GM12864 (cell line): Measurements from ENCODE around the gene SLC25A2.

Experiments used
- DNase-seq: peaks from one replicate; pipeline ENCODE4 v3.0.0-alpha.2; 2011; ENCODE audit warnings: low read depth
- H3K4me3 ChIP-seq: 2 replicates; pipeline ENCODE4 v1.5.1; 2011; ENCODE audit warnings: mild to moderate bottlenecking, low read depth, low read length, control low read depth
- TF ChIP-seq, protein P1 (sequence below): IDR thresholded peaks from 2 replicates; pipeline ENCODE4 v1.5.1; 2011; ENCODE audit warnings: low read depth, mild to moderate bottlenecking, moderate library complexity, low read length, control low read depth, inconsistent platforms; ENCODE audit errors: missing control alignments

The SLC25A2 gene

DNA sequence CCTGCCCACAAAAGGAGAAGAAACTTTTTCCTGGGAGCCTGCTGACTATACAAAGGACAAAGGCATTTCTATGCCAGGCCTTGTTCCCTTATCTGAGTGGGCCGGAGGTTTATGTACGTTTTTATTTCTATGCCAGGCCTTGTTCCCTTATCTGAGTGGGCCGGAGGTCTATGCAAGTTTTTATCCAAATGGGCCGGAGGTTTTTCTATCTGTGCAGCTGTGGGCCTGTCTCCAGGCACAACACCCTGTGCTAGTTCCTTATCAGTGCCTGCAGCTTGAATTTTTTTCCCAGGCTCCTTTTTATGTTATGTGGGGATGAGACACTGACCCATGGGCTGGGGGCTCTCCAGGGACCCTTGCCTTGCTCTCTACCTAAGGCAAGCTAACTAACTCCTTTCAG lies 5.5 kb downstream of the SLC25A2 start:
- TF ChIP-seq, protein P1, sequence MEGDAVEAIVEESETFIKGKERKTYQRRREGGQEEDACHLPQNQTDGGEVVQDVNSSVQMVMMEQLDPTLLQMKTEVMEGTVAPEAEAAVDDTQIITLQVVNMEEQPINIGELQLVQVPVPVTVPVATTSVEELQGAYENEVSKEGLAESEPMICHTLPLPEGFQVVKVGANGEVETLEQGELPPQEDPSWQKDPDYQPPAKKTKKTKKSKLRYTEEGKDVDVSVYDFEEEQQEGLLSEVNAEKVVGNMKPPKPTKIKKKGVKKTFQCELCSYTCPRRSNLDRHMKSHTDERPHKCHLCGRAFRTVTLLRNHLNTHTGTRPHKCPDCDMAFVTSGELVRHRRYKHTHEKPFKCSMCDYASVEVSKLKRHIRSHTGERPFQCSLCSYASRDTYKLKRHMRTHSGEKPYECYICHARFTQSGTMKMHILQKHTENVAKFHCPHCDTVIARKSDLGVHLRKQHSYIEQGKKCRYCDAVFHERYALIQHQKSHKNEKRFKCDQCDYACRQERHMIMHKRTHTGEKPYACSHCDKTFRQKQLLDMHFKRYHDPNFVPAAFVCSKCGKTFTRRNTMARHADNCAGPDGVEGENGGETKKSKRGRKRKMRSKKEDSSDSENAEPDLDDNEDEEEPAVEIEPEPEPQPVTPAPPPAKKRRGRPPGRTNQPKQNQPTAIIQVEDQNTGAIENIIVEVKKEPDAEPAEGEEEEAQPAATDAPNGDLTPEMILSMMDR = no peak
- no peak for DNase-seq
- no peak overlapping the region for H3K4me3 ChIP-seq

DNA sequence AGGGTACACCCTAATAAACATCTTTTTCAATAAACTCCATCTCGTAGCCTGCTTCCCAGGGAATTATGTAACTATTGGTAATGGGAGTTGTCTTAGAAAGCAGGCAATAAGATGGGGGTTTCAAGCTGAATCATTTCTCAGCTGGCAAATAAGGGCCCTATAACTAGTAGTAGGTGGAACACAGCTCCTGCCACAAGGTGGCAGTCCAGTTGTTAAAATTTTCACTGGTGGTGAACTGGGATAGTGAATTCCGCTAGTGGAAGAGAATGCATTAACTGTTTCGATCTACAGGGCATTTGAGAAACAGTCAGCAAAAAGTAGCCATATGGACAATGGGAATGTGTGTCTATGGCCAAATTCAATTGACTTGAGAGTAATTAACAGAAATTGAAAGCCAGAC lies 30.9 kb downstream of the SLC25A2 start:
- TF ChIP-seq, protein P1 = no peak
- DNase-seq = no peak

GRCh38 chr5:141269195-141269594 lies 34.7 kb downstream of the SLC25A2 start:
- TF ChIP-seq, protein P1 = no peak
- H3K4me3 ChIP-seq = no peak overlapping the region
- DNase-seq = no peak

More for the DNA sequence above, 30.9 kb downstream of the SLC25A2 start:
- no peak overlapping the region for H3K4me3 ChIP-seq

DNA sequence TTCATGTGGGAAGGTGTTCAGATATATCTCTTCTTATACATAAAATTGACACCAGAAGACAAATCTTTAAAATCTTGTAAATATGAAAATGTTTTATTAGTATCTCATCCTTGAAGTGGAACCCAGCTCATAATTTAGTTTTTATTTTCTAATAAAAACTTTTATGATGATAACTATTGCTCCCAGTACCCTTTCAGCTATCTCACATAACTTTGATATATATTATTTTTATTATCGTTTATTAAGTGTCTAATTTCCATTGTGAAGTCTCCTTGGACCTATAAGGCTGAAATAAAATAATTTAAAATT lies 42.7 kb downstream of the SLC25A2 start:
- TF ChIP-seq, protein P1 = no peak
- no peak for DNase-seq
- H3K4me3 ChIP-seq = no peak overlapping the region

DNA sequence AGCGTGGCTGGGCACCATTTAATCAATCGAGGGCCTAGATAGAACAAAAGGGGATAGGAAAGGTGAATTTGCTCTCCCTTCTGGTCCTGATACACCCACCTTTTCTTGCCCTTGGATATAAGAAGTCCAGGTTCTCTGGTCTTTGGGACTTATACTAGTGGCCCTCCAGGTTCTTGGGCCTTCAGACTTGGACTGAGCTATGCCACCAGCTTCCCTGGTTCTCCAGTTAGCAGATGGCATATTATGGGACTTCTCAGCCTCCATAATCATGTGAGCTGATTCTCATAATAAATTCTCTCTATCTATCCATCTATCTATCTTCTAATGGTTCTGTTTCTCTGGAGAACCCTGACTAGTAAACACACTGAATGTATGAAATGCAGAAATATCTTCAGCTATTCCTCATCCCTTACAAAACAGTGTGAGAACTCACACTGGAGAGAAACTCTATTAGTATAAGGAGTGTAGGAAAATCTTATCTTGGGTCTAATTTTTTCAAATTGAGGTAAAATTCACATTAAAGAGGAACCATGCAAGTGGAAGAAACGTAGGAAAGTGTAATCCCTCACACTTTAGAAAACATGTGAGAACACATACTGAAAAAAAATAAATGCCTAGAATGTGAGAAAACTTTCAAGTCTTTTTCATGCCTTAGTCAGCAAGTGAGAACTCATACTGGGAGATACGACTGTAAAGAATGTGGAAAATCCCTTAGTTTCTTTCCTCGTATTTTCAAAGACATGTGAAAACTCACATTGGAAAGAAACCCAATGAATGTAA lies 43.2 kb downstream of the SLC25A2 start:
- no peak for DNase-seq
- TF ChIP-seq, protein P1 = no peak
- no peak overlapping the region for H3K4me3 ChIP-seq

DNA sequence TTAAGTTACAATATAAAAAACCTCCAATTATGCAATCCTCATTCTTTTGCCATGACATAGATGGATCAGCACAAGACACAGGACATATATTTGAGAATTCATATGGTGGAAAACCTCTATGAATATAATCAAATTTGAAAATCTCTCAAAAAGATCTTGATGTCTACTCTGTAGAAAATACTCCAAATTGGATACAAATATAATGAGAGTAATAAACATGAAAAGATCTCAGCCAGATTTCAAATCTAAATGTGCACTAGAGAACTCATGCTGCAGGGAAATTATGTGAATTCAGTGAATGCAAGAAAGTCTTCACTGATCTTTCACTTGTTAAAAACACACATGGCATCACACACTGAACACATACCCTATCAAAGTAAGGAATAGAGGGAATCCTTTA lies 44.9 kb downstream of the SLC25A2 start:
- DNase-seq = no peak
- no peak overlapping the region for H3K4me3 ChIP-seq
- TF ChIP-seq, protein P1 = no peak

DNA sequence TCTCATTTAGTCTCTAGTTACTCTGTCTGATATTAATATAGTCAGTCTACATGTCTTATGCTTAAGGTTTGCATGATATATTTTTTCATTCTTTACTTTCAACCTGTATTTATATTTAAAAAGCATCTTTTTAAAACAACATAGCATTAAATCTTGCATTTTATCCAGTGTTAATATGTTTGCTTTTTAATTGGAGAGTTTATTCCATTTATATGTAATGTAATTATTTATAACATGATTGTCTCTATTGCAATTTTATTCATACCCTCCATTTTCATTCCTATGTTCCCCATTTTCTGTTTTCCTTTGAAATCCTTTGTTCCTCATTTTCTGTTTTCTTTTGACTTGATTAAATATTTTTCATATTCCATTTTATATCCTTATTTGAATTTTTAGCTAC lies 45.4 kb downstream of the SLC25A2 start:
- no peak overlapping the region for H3K4me3 ChIP-seq
- DNase-seq = no peak
- TF ChIP-seq, protein P1 = no peak
